DND-41 (cell line): ENCODE measurements around the gene SLF2.

ENCODE experiments used
- CTCF ChIP-seq: IDR thresholded peaks from 2 replicates; pipeline ENCODE4 v1.5.1; 2012; ENCODE audit warnings: borderline replicate concordance, low read length, moderate library complexity, mild to moderate bottlenecking; ENCODE audit not compliant: poor library complexity, severe bottlenecking; ENCODE audit errors: extremely low read depth
- EZH2 ChIP-seq: IDR thresholded peaks from 3 replicates; pipeline ENCODE4 v1.6.1; 2012; ENCODE audit warnings: borderline replicate concordance, low read depth, mild to moderate bottlenecking, moderate library complexity, low read length, inconsistent platforms; ENCODE audit not compliant: severe bottlenecking

- no peak for TF ChIP-seq CTCF
- no peak for TF ChIP-seq EZH2
These were observed 30.0 kb upstream of the SLF2 start for GRCh38 chr10:100882671-100883311.
